PC-9 (cell line): ENCODE results near the gene NFE2L2. TPM values are rescaled to one million over a fixed set of nuclear protein-coding genes. Genes with fewer than 3 reads are reported as not detected.

Experiments used
- BruUV-seq: library from RNA; stranded (reverse); fragments of 400-500 nt; replicated peaks from 2 replicates; lab custom pipeline; 2021; lab: Mats Ljungman, UMichigan
- CTCF ChIA-PET: fragments of 300-600 bp; sonication (Branson Sonifier 250); formaldehyde crosslinking; loops from one replicate; lab custom pipeline; 2022; ENCODE audit warnings: antibody characterized with exemption; lab: Charles Lee
- POLR2A ChIA-PET: fragments of 300-600 bp; sonication (Branson Sonifier 250); formaldehyde crosslinking; loops from one replicate; lab custom pipeline; 2022; ENCODE audit warnings: antibody characterized with exemption; ENCODE audit not compliant: unreplicated experiment; lab: Charles Lee
- DNase-seq, 2 experiments: peaks; one replicate each; pipeline versions ENCODE4 v3.0.0 to v3.0.0-alpha.2; 2015 to 2022; ENCODE audit warnings: mixed read lengths in 1 of 2
- H2AFZ ChIP-seq: fragments of 200-600 bp; sonication (generic); 2 replicates; pipeline ENCODE4 v1.8.1; 2017; ENCODE audit warnings: antibody characterized with exemption
- H3F3A ChIP-seq: fragments of 200-600 bp; sonication (generic); 2 replicates; pipeline ENCODE4 v1.8.1; 2017; ENCODE audit warnings: antibody characterized with exemption, mild to moderate bottlenecking, low read depth; ENCODE audit not compliant: insufficient read depth
- H3K27ac ChIP-seq: fragments of 200-600 bp; sonication (generic); 2 replicates; pipeline ENCODE4 v1.6.1; 2016; ENCODE audit warnings: mixed run types
- H3K27me3 ChIP-seq: fragments of 200-600 bp; sonication (generic); 2 replicates; pipeline ENCODE4 v1.6.1; 2016; ENCODE audit warnings: low read depth, mixed run types; ENCODE audit not compliant: insufficient read depth
- H3K36me3 ChIP-seq: fragments of 200-600 bp; sonication (generic); 2 replicates; pipeline ENCODE4 v1.6.1; 2016; ENCODE audit warnings: low read depth, mixed run types
- H3K4me1 ChIP-seq: fragments of 200-600 bp; sonication (generic); replicated peaks from 2 replicates; pipeline ENCODE4 v1.6.1; 2016; ENCODE audit warnings: mixed run types; ENCODE audit not compliant: insufficient read depth
- H3K4me2 ChIP-seq: fragments of 200-600 bp; sonication (generic); 2 replicates; pipeline ENCODE4 v1.6.1; 2017; ENCODE audit warnings: mixed run types
- H3K4me3 ChIP-seq: fragments of 200-600 bp; sonication (generic); 2 replicates; pipeline ENCODE4 v1.6.1; 2016; ENCODE audit warnings: mixed run types
- H3K79me2 ChIP-seq: fragments of 200-600 bp; sonication (generic); 2 replicates; pipeline ENCODE4 v1.6.1; 2017; ENCODE audit warnings: low read depth, mixed run types
- H3K9me2 ChIP-seq: fragments of 200-600 bp; sonication (generic); 2 replicates; pipeline ENCODE4 v1.8.1; 2017; ENCODE audit warnings: mild to moderate bottlenecking; ENCODE audit not compliant: insufficient read depth
- H3K9me3 ChIP-seq: fragments of 200-600 bp; sonication (generic); 2 replicates; pipeline ENCODE4 v1.8.1; 2016; ENCODE audit warnings: low read depth; ENCODE audit not compliant: insufficient read depth
- H4K20me1 ChIP-seq: fragments of 200-600 bp; sonication (generic); 2 replicates; pipeline ENCODE4 v1.8.1; 2017; ENCODE audit not compliant: insufficient read depth
- CTCF ChIP-seq: fragments of 200-600 bp; sonication (generic); conservative IDR thresholded peaks from 2 replicates; pipeline ENCODE4 v1.6.1; 2017; ENCODE audit warnings: mixed run types, antibody characterized with exemption, mild to moderate bottlenecking, moderate library complexity
- EZH2 ChIP-seq: fragments of 200-600 bp; sonication (generic); IDR thresholded peaks from 2 replicates; pipeline ENCODE4 v1.8.0; 2017; ENCODE audit warnings: antibody characterized with exemption, low read depth
- intact Hi-C: fragments of 100-400 bp; cut with micrococcal nuclease; formaldehyde crosslinking; loops from one replicate; pipeline ENCODE4 v1.10.0; 2022; ENCODE audit not compliant: unreplicated experiment
- total RNA-seq: library from RNA; stranded (reverse); gene quantifications from 2 replicates; pipeline ENCODE4 v1.2.3, GENCODE V29; 2021

NFE2L2 gene
- total RNA-seq, 1 experiment from 2014 or later = 138 TPM

DNA sequence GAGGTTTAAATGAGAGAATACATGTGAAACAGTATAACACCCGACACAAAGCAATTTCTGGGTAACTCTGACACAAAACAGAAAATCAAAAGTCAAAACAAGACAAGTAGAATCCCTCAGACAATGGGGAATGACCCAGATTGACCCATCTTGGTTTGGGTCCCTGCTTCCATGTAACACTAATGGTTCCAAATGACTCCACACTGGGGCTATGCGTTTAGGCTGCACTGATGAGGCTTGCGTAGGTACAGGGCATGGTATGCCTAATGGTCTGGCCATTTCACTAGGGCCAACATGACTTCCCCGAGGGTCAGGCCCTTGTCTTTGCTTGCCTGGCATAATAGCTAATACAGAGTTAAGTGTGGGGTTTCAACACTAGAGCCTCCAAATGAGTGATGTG is 27.2 kb upstream of the NFE2L2 start:
- Histone ChIP-seq H3K36me3 (no peaks in the 10 kb centered on the region), H3K4me3 (no peak overlapping the region), H3F3A (no peaks in the 10 kb centered on the region), H2AFZ (no peak overlapping the region), H3K4me1 (no peaks in the 10 kb centered on the region), H3K79me2 (no peaks in the 10 kb centered on the region), H4K20me1 (no peaks in the 10 kb centered on the region), H3K4me2 (no peak overlapping the region), H3K27me3 (no peaks in the 10 kb centered on the region), H3K27ac (no peak overlapping the region), H3K9me3 (no peaks in the 10 kb centered on the region), H3K9me2 (no peaks in the 10 kb centered on the region)
- ChIA-PET POLR2A (no interaction called here), CTCF (no interaction called here)
- no TSS peak for BruUV-seq
- no peak for TF ChIP-seq CTCF
- no peak for TF ChIP-seq EZH2
- no peak for DNase-seq
- intact Hi-C loops = no loop called here

DNA sequence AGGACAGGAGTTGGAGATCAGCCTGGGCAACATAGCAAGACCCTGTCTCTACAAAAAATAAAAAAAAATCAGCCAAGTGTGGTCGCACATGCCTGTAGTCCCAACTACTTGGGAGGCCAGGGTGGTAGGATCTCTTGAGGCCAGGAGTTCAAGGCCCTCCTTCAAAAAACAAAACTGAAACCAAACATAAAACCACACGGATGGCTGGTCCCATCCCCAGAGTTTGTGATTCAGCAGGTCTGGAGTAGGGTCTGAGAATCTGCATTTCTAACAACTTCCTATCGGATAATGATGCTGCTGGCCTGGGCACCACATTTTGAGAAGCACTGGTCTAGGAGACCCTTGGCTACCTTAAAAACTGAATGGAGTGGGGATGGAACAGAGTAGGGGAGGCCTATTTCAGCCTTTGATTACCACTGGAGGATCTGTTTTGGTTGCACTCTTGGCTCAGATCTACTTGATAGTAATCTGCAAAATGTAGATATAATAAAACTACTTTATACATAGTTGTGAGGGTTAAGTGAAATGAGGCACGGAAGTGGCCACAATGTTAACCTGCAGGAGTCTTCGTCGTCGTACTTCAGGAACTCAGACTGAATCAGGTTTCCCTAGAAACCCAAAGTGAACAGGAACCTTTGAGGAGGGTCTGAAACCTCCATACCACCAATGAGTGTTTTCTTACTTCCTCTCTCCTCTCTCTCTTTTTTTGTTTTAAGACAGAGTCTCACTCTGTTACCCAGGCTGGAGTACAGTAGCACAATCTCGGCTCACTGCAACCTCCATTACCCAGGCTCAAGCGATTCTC is 25.5 kb upstream of the NFE2L2 start:
- intact Hi-C loops = no loop called here

DNA sequence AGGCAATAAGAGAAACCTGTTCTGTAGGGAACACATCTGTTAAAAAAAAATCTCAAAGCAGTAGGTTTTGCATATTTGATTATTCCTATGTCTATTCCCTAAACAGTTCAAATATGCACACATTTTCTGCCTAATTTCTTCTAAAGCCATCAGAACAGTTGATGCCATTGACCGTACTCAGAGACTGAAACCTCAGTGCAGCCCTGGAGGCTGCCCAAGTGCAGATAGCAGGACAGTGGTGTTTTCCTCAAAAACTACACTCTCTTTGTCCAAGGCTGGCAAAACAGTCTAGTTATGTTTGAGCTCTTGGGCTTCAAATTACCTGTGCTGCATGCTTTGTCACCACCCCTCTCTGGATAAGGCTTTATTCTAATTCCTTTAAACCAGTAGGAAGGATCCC is 23.3 kb upstream of the NFE2L2 start:
- no peaks in the 10 kb centered on the region for H3K27me3 ChIP-seq
- H3K27ac ChIP-seq = no peak overlapping the region
- H3F3A ChIP-seq = no peaks in the 10 kb centered on the region
- H3K79me2 ChIP-seq = no peaks in the 10 kb centered on the region
- DNase-seq = no peak
- H2AFZ ChIP-seq = no peak overlapping the region
- intact Hi-C loops = no loop called here
- ChIA-PET CTCF (interaction anchor here (0.5 to 1.0 kb wide), 2 partner anchors 23 to 139 kb away, joined by 3 to 4 read pairs; no protein-coding TSS in a partner anchor), POLR2A (no interaction called here)
- no peaks in the 10 kb centered on the region for H3K36me3 ChIP-seq
- 0 out of 2 replicates have a peak, but pooled peaks cover 2% of the 10 kb centered on the region for H3K4me1 ChIP-seq
- no peaks in the 10 kb centered on the region for H4K20me1 ChIP-seq
- TF ChIP-seq EZH2 = no peak
- TF ChIP-seq CTCF = no peak
- no peak overlapping the region for H3K4me2 ChIP-seq
- no peaks in the 10 kb centered on the region for H3K9me2 ChIP-seq
- no TSS peak for BruUV-seq
- H3K4me3 ChIP-seq = no peak overlapping the region
- no peaks in the 10 kb centered on the region for H3K9me3 ChIP-seq

More for the DNA sequence above, 25.5 kb upstream of the NFE2L2 start:
- BruUV-seq = no TSS peak
- Histone ChIP-seq H3K36me3 (no peaks in the 10 kb centered on the region), H3K27ac (no peak overlapping the region), H3K9me3 (no peaks in the 10 kb centered on the region), H3K27me3 (no peaks in the 10 kb centered on the region), H3K4me1 (no peaks in the 10 kb centered on the region), H2AFZ (no peak overlapping the region), H3K4me2 (no peak overlapping the region), H3K9me2 (no peaks in the 10 kb centered on the region), H3K4me3 (no peak overlapping the region), H3F3A (no peaks in the 10 kb centered on the region), H3K79me2 (no peaks in the 10 kb centered on the region), H4K20me1 (no peaks in the 10 kb centered on the region)
- DNase-seq = no peak
- TF ChIP-seq CTCF (no peak), EZH2 (no peak)
- CTCF ChIA-PET = no interaction called here
- POLR2A ChIA-PET = no interaction called here
